ENCODE measurements around the gene PPP1R2C.

The PPP1R2C gene

GRCh38 chrX:42778096-42778495 lies at the start of gene PPP1R2C:
PPP1R2C (minus strand) TSS chrX:42778163; CDS start chrX:42778079, 84 bp downstream.
- no peak for DNase-seq

DNA sequence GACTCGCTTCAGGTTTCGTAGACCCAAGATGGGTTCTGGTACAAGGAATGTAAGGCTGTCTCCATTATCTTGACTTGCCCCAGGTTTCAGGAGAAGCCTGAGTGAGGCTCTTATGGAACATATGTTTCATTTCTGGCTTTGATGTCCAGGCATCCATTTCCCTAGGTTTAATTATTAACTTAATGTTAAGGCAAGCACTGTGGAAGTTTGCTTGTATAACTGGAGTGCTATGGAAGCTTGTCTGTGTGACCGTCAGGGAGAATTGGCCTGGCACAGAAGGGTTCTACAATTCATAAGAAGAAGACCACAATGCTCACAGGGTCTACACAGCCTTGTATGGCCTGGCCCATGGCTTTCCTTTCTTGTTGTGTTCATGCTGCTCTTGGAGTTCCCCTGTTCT lies 47.2 kb upstream of the PPP1R2C start:
- no peak for DNase-seq

GRCh38 chrX:42824541-42824940 lies 46.6 kb upstream of the PPP1R2C start:
- DNase-seq = no peak

DNA sequence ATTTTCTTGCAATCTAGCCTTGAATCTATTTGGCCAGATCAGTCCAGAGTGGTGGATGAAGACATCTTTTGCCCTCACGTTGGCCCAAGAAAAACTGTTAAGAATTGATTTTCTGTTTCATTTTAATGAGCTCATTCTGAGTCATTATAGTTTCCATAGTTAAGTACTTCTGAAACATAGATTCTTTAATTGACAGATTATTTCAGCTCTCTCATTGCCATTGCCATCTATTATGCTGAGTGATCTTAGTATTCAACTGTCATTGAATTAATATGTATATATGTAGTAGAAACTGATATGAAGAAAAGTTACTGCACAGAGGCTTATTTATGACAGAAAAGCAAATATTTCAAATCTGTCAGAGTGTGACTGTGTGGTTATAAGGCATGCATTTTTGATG lies 45.5 kb upstream of the PPP1R2C start:
- no peak for DNase-seq

DNA sequence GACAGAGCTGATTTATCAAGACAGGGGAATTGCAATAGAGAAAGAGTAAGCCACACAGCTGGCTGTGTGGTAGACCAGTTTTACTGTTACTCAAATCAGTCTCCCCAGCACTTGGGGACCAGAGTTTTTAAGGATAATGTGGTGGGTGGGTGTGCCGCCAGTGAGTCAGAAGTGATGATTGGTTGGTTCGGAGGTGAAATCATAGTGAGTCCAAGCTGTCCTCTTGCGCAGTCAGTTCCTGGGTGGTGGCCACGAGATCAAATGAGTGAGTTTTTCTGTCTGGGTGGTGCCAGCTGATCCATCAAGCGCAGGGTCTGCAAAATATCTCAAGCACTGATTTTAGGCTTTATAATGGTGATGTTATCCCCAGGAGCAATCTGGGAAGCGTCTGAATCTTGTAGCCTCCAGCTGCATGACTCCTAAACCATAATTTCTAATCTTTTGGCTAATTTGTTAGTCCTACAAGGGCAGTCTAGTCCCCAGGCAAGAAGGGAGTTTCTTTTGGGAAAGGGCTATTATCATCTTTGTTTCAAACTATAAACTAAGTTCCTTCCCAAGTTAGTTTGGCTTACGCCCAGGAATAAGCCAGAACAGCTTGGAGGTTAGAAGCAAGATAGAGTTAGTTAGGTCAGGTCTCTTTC lies 44.0 kb upstream of the PPP1R2C start:
- no peak for DNase-seq

- DNase-seq = no peak
Measured at GRCh38 chrX:42818151-42818921, 40.4 kb upstream of the PPP1R2C start.

DNA sequence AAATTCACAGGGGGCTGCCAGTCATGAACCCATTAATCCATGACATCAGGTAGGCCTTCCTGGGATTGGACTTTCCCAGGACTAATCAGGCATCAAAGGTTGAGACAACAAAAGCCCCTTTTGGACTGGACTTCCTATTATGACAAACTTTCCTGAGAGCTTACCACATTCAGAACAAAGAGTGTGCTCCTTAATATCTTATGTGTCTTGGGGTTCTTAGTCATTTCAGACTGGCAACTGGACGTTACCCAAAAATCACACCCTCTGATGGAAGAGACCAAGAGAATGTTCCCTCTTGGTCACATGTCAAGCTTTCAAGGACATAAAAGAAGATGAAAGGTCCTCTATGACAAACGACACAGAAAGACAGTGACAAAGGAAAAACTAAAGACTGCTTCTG lies 31.6 kb upstream of the PPP1R2C start:
- DNase-seq = no peak

GRCh38 chrX:42807393-42807792 lies 29.4 kb upstream of the PPP1R2C start:
- no peak for DNase-seq

GRCh38 chrX:42804524-42804923 lies 26.6 kb upstream of the PPP1R2C start:
- no peak for DNase-seq

DNA sequence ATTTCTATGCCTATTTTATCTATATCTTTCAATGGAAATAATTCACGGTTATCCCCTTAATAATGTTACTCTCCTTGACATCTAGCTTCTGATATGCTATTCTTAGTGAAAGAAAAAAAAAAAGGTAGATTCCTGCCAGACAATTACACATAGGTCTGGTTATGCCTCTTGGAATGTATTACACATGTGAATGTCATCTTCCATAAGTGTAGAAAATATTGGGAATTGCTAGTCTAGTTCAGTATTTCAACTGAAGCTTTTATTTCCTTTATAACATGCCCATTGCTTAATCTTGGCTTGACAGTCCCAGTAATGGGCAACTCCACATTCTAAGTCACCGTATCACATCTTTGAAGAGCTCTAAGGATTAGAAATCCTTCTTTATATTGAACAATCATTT lies 25.4 kb upstream of the PPP1R2C start:
- no peak for DNase-seq

GRCh38 chrX:42797651-42798269 lies 19.8 kb upstream of the PPP1R2C start:
- no peak for DNase-seq

- no peak for DNase-seq
Measured at GRCh38 chrX:42783451-42783850, 5.5 kb upstream of the PPP1R2C start.

GRCh38 chrX:42776195-42776594 lies 1.8 kb downstream of the PPP1R2C start:
- DNase-seq = no peak

DNA sequence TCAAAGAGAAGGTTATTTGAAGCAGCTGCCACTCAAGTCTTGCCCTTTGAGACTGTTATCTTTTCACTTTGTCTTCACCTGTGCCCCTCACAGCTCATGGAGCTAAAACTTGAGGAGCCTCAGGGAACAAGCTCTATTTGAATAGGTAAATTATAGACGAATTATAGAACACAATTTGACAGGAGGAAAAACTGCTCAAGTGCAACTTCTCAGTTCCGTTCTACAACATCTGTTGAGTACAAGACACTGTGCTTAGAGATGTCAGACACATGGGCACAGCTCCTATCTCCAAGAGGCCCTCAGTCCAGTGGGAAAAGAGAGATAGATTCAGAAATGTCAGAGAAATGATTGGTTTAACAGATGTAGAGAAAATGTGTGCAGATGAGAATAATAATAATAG lies 5.1 kb downstream of the PPP1R2C start:
- DNase-seq = no peak

- DNase-seq = no peak
Measured at GRCh38 chrX:42771506-42772335, 6.2 kb downstream of the PPP1R2C start.

GRCh38 chrX:42770566-42770965 lies 7.4 kb downstream of the PPP1R2C start:
- no peak for DNase-seq

GRCh38 chrX:42759881-42760280 lies 18.1 kb downstream of the PPP1R2C start:
- no peak for DNase-seq

DNA sequence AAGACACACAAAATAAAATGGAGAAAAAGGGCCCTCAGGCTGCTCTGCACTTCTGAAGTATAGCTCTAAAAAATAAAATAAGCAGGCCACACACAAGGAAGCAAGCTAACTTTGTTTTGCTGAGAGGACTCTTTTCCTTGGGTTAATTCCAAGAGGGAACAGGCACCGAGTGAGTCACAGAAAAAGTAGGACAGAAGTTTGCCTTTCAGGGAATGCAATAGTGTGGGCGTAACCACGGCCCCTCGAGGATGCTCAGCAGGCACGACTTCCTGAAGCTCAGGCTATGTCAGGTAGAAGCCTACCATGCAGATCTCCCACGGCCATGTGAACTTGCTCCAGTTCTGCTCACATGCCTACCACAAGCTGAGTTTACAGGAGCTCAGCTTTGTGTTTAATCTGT lies 22.1 kb downstream of the PPP1R2C start:
- no peak for DNase-seq

GRCh38 chrX:42754603-42755002 lies 23.4 kb downstream of the PPP1R2C start:
- no peak for DNase-seq

GRCh38 chrX:42754115-42754514 lies 23.8 kb downstream of the PPP1R2C start:
- DNase-seq = no peak

- DNase-seq = no peak
Measured at GRCh38 chrX:42752730-42753129, 25.2 kb downstream of the PPP1R2C start.

GRCh38 chrX:42751573-42751972 lies 26.4 kb downstream of the PPP1R2C start:
- no peak for DNase-seq

Data from hippocampal formation (tissue), 2 donors.